CD8-positive, alpha-beta memory T cell (primary cell): ENCODE measurements around the gene AGBL5. TPM values are rescaled to one million over a fixed set of nuclear protein-coding genes. Genes with fewer than 3 reads are reported as not detected.
A peak's percentile ranks its signal among the peaks of the same experiment; 100 is the strongest.

Source experiments
- CTCF ChIA-PET: fragments of 350-600 bp; sonication (Branson Sonifier 250); formaldehyde crosslinking; loops from one replicate; lab custom pipeline; 2021; ENCODE audit warnings: antibody characterized with exemption; lab: Charles Lee
- POLR2A ChIA-PET: fragments of 350-600 bp; sonication (Branson Sonifier 250); formaldehyde crosslinking; loops from one replicate; lab custom pipeline; 2021; ENCODE audit warnings: antibody characterized with exemption; lab: Charles Lee
- DNase-seq, 5 donors: peaks; one replicate each; pipeline versions ENCODE4 v3.0.0 to v3.0.0-alpha.2; 2020 to 2022; ENCODE audit warnings: mixed read lengths in 1 of 5
- H3K27ac ChIP-seq: one replicate; pipeline ENCODE4 v1.7.0; 2013; ENCODE audit warnings: low read depth, mild to moderate bottlenecking, low read length, moderate library complexity
- H3K27me3 ChIP-seq: 2 replicates; pipeline ENCODE4 v1.7.0; 2013; ENCODE audit warnings: low read length, mild to moderate bottlenecking; ENCODE audit not compliant: insufficient read depth, poor library complexity, severe bottlenecking
- H3K36me3 ChIP-seq: 2 replicates; pipeline ENCODE4 v1.7.0; 2013; ENCODE audit warnings: mild to moderate bottlenecking, low read length, moderate library complexity; ENCODE audit not compliant: insufficient read depth
- H3K4me1 ChIP-seq: 2 replicates; pipeline ENCODE4 v1.7.0; 2013; ENCODE audit warnings: mild to moderate bottlenecking, low read length, moderate library complexity; ENCODE audit not compliant: insufficient read depth
- H3K4me3 ChIP-seq: 2 replicates; pipeline ENCODE4 v1.7.0; 2013; ENCODE audit warnings: mild to moderate bottlenecking, low read length
- H3K9me3 ChIP-seq: 2 replicates; pipeline ENCODE4 v1.7.0; 2013; ENCODE audit warnings: mild to moderate bottlenecking, low read length
- H3K27ac Mint-ChIP-seq, 8 donors: one replicate each; pipeline ENCODE4 v1.8.0; 2020 to 2021; ENCODE audit warnings: mixed read lengths in 8 of 8, mild to moderate bottlenecking in 6 of 8, inconsistent platforms in 3 of 8, moderate library complexity in 3 of 8
- H3K27me3 Mint-ChIP-seq, 2 donors: one replicate each; pipeline ENCODE4 v1.8.0; 2020 to 2021; ENCODE audit warnings: mixed read lengths in 2 of 2, mild to moderate bottlenecking in 1 of 2, moderate library complexity in 1 of 2
- H3K36me3 Mint-ChIP-seq, 3 donors: one replicate each; pipeline ENCODE4 v1.8.0; 2020 to 2021; ENCODE audit warnings: mixed read lengths in 3 of 3, inconsistent platforms in 1 of 3, mild to moderate bottlenecking in 1 of 3
- H3K4me1 Mint-ChIP-seq, 3 donors: one replicate each; pipeline ENCODE4 v1.8.0; 2020 to 2021; ENCODE audit warnings: mixed read lengths in 3 of 3, inconsistent platforms in 1 of 3, mild to moderate bottlenecking in 1 of 3
- H3K4me3 Mint-ChIP-seq, 7 donors: one replicate each; pipeline ENCODE4 v1.8.0; 2020 to 2021; ENCODE audit warnings: mixed read lengths in 7 of 7, mild to moderate bottlenecking in 6 of 7, moderate library complexity in 4 of 7, inconsistent platforms in 2 of 7
- H3K9me3 Mint-ChIP-seq, 5 donors: one replicate each; pipeline ENCODE4 v1.8.0; 2020 to 2022; ENCODE audit warnings: mixed read lengths in 5 of 5, mild to moderate bottlenecking in 3 of 5, moderate library complexity in 2 of 5, inconsistent platforms in 1 of 5
- polyA plus RNA-seq: library from polyadenylated mRNA; unstranded; fragments of 300-500 nt; fragmentation: Illumina TruSeq; gene quantifications from one replicate; pipeline ENCODE4 v1.2.3, GENCODE V29; 2021
- total RNA-seq, 2 experiments: library from RNA; stranded (reverse); gene quantifications; one replicate each; pipeline ENCODE4 v1.2.3, GENCODE V29; 2021

Gene AGBL5
- total RNA-seq (10 to 100 TPM; 16.0 to 17.3 TPM), polyA plus RNA-seq (11.5 TPM)

GRCh38 chr2:27050996-27051901 is at the start of gene AGBL5:
Gene AGBL5 (plus strand): TSS chr2:27051668. CDS start chr2:27052959, 1,291 bp downstream.
- H3K27ac ChIP-seq, result peak within 1 kb of the TSS; percentile 75
- Mint-ChIP-seq H3K27ac (peak within 1 kb of the TSS; percentile 97 to 100 (median 99)), H3K4me1 (peaks cover 23 to 26% (median 24%) of the 10 kb centered on the region in 3 donors), H3K36me3 (peaks cover 0 to 42% (median 8%) of the 10 kb centered on the region in 3 donors), H3K27me3 (peaks cover 3 to 19% of the 10 kb centered on the region in 2 donors), H3K4me3 (peak within 1 kb of the TSS; percentile 95 to 100 (median 99)), H3K9me3 (peaks cover 0 to 10% (median 7%) of the 10 kb centered on the region in 5 donors)
- H3K9me3 ChIP-seq, result no peaks in the 10 kb centered on the region
- CTCF ChIA-PET, result interaction anchor here (0.6 to 2.4 kb wide), 16 partner anchors 10 to 1686 kb away, joined by 3 to 15 read pairs (median 4); partner anchors contain the start of genes KHK, OST4 and TMEM214
- peaks cover 8% of the 10 kb centered on the region for H3K36me3 ChIP-seq
- H3K4me3 ChIP-seq, result peak within 1 kb of the TSS; percentile 88
- POLR2A ChIA-PET, result interaction anchor here (0.6 to 4.9 kb wide), 12 partner anchors 13 to 1173 kb away, joined by 3 to 58 read pairs (median 8); partner anchors contain the start of genes ABHD1, ASXL2, ATRAID and KHK
- peaks cover 14% of the 10 kb centered on the region for H3K4me1 ChIP-seq
- peak; percentile 92 to 98 (median 96) for DNase-seq
- no peaks in the 10 kb centered on the region for H3K27me3 ChIP-seq

- no peaks in the 10 kb centered on the region for H3K4me1 Mint-ChIP-seq
- Histone ChIP-seq H3K9me3 (no peaks in the 10 kb centered on the region), H3K4me1 (no peaks in the 10 kb centered on the region), H3K36me3 (no peaks in the 10 kb centered on the region), H3K27me3 (no peaks in the 10 kb centered on the region), H3K27ac (no peak overlapping the region), H3K4me3 (no peak overlapping the region)
- no peak overlapping the region for H3K27ac Mint-ChIP-seq
- no peak overlapping the region for H3K4me3 Mint-ChIP-seq
- no peak for DNase-seq
- peaks cover 0 to 2% (median 0%) of the 10 kb centered on the region in 3 donors for H3K36me3 Mint-ChIP-seq
- no peaks in the 10 kb centered on the region for H3K9me3 Mint-ChIP-seq
- POLR2A ChIA-PET, result no interaction called here
- CTCF ChIA-PET, result no interaction called here
- peaks cover 15 to 33% of the 10 kb centered on the region in 2 donors for H3K27me3 Mint-ChIP-seq
These were observed 49.5 kb upstream of the AGBL5 start for GRCh38 chr2:27001950-27002349.

GRCh38 chr2:27003007-27003406 is 48.5 kb upstream of the AGBL5 start:
- Mint-ChIP-seq H3K4me1 (no peaks in the 10 kb centered on the region), H3K4me3 (no peak overlapping the region), H3K36me3 (peaks cover 0 to 2% (median 0%) of the 10 kb centered on the region in 3 donors), H3K9me3 (no peaks in the 10 kb centered on the region), H3K27ac (no peak overlapping the region), H3K27me3 (peaks cover 12 to 26% of the 10 kb centered on the region in 2 donors)
- Histone ChIP-seq H3K9me3 (no peaks in the 10 kb centered on the region), H3K27ac (no peak overlapping the region), H3K4me1 (no peaks in the 10 kb centered on the region), H3K4me3 (no peak overlapping the region), H3K36me3 (no peaks in the 10 kb centered on the region), H3K27me3 (no peaks in the 10 kb centered on the region)
- ChIA-PET CTCF (no interaction called here), POLR2A (no interaction called here)
- DNase-seq, result no peak

- no peaks in the 10 kb centered on the region for H3K4me1 Mint-ChIP-seq
- no peak overlapping the region for H3K4me3 Mint-ChIP-seq
- H3K36me3 Mint-ChIP-seq, result peaks cover 0 to 2% (median 0%) of the 10 kb centered on the region in 3 donors
- no peak overlapping the region for H3K27ac ChIP-seq
- no peak for DNase-seq
- H3K4me1 ChIP-seq, result no peaks in the 10 kb centered on the region
- POLR2A ChIA-PET, result no interaction called here
- no peaks in the 10 kb centered on the region for H3K27me3 ChIP-seq
- H3K27ac Mint-ChIP-seq, result no peak overlapping the region
- no peak overlapping the region for H3K4me3 ChIP-seq
- H3K27me3 Mint-ChIP-seq, result peaks cover 12 to 24% of the 10 kb centered on the region in 2 donors
- no peaks in the 10 kb centered on the region for H3K9me3 Mint-ChIP-seq
- H3K9me3 ChIP-seq, result no peaks in the 10 kb centered on the region
- no peaks in the 10 kb centered on the region for H3K36me3 ChIP-seq
- CTCF ChIA-PET, result no interaction called here
These were observed 47.6 kb upstream of the AGBL5 start for GRCh38 chr2:27003857-27004256.

GRCh38 chr2:27006602-27007415 is 44.7 kb upstream of the AGBL5 start:
- Histone ChIP-seq H3K27me3 (no peaks in the 10 kb centered on the region), H3K4me3 (no peak overlapping the region), H3K4me1 (no peaks in the 10 kb centered on the region), H3K36me3 (no peaks in the 10 kb centered on the region), H3K9me3 (no peaks in the 10 kb centered on the region), H3K27ac (peak overlapping the region; percentile 81)
- DNase-seq, result no peak
- ChIA-PET CTCF (no interaction called here), POLR2A (no interaction called here)
- Mint-ChIP-seq H3K27me3 (peaks cover 6 to 24% of the 10 kb centered on the region in 2 donors), H3K36me3 (peaks cover 0 to 1% (median 0%) of the 10 kb centered on the region in 3 donors), H3K4me3 (no peak overlapping the region), H3K4me1 (peaks cover 1 to 7% (median 5%) of the 10 kb centered on the region in 3 donors), H3K9me3 (no peaks in the 10 kb centered on the region), H3K27ac (no peak overlapping the region)

GRCh38 chr2:27007416-27008374 is 43.8 kb upstream of the AGBL5 start:
- POLR2A ChIA-PET, result no interaction called here
- no peak overlapping the region for H3K4me3 Mint-ChIP-seq

GRCh38 chr2:27008678-27009077 is 42.8 kb upstream of the AGBL5 start:
- H3K36me3 ChIP-seq, result no peaks in the 10 kb centered on the region
- Mint-ChIP-seq H3K36me3 (peaks cover 0 to 1% (median 0%) of the 10 kb centered on the region in 3 donors), H3K27me3 (peaks cover 3 to 17% of the 10 kb centered on the region in 2 donors), H3K27ac (no peak overlapping the region), H3K4me3 (no peak overlapping the region), H3K4me1 (peaks cover 1 to 7% (median 5%) of the 10 kb centered on the region in 3 donors), H3K9me3 (no peaks in the 10 kb centered on the region)
- peak overlapping the region; percentile 81 for H3K27ac ChIP-seq
- no peak for DNase-seq
- ChIA-PET CTCF (no interaction called here), POLR2A (no interaction called here)
- H3K4me1 ChIP-seq, result no peaks in the 10 kb centered on the region
- H3K27me3 ChIP-seq, result no peaks in the 10 kb centered on the region
- no peaks in the 10 kb centered on the region for H3K9me3 ChIP-seq
- no peak overlapping the region for H3K4me3 ChIP-seq

More at GRCh38 chr2:27007416-27008374, 43.8 kb upstream of the AGBL5 start:
- H3K36me3 ChIP-seq, result no peaks in the 10 kb centered on the region
- no peaks in the 10 kb centered on the region for H3K27me3 ChIP-seq
- H3K4me1 Mint-ChIP-seq, result peaks cover 1 to 7% (median 5%) of the 10 kb centered on the region in 3 donors
- no peak for DNase-seq
- peaks cover 0 to 1% (median 0%) of the 10 kb centered on the region in 3 donors for H3K36me3 Mint-ChIP-seq
- CTCF ChIA-PET, result no interaction called here
- no peaks in the 10 kb centered on the region for H3K9me3 Mint-ChIP-seq
- H3K9me3 ChIP-seq, result no peaks in the 10 kb centered on the region
- no peaks in the 10 kb centered on the region for H3K4me1 ChIP-seq
- H3K27ac Mint-ChIP-seq, result no peak overlapping the region
- H3K4me3 ChIP-seq, result no peak overlapping the region
- H3K27ac ChIP-seq, result peak overlapping the region; percentile 81
- peaks cover 3 to 21% of the 10 kb centered on the region in 2 donors for H3K27me3 Mint-ChIP-seq
